SU-DHL-6 (cell line): ENCODE measurements around the gene FIBCD1.
"Not testable (repeated sequence)": the region's sequence is repeated elsewhere in the genome, so short reads cannot be mapped to it uniquely, and the experiment has no call there.

Experiments
- H2AFZ ChIP-seq: fragments of 200-600 bp; sonication (generic); 2 replicates; pipeline ENCODE4 v1.6.1; 2014; ENCODE audit warnings: low read depth, mild to moderate bottlenecking, moderate library complexity, mixed read lengths, antibody characterized with exemption, low read length; ENCODE audit not compliant: severe bottlenecking
- H3F3A ChIP-seq: fragments of 200-600 bp; shearing (Covaris generic); 2 replicates; pipeline ENCODE4 v1.6.0; 2016; ENCODE audit warnings: antibody characterized with exemption, mild to moderate bottlenecking; ENCODE audit not compliant: insufficient read depth
- H3K27ac ChIP-seq: fragments of 200-600 bp; sonication (generic); 2 replicates; pipeline ENCODE4 v1.5.1; 2016; ENCODE audit warnings: low read depth, mild to moderate bottlenecking, low read length, moderate library complexity, mixed read lengths
- H3K27me3 ChIP-seq: fragments of 200-600 bp; sonication (generic), shearing (Covaris generic); 2 replicates; pipeline ENCODE4 v1.6.0; 2014; ENCODE audit warnings: mild to moderate bottlenecking, low read length
- H3K36me3 ChIP-seq: fragments of 200-600 bp; sonication (generic); 2 replicates; pipeline ENCODE4 v1.6.1; 2014; ENCODE audit warnings: mild to moderate bottlenecking, low read length, mixed read lengths
- H3K4me2 ChIP-seq: fragments of 300-600, 200-600 bp; shearing (Covaris generic), sonication (generic); 2 replicates; pipeline ENCODE4 v1.6.0; 2014; ENCODE audit warnings: low read length, low read depth, mild to moderate bottlenecking; ENCODE audit not compliant: poor library complexity, severe bottlenecking
- H3K4me3 ChIP-seq: fragments of 200-600 bp; sonication (generic); 2 replicates; pipeline ENCODE4 v1.5.1; 2014; ENCODE audit warnings: antibody characterized with exemption, low read length, mild to moderate bottlenecking, mixed read lengths; ENCODE audit not compliant: insufficient read depth, poor library complexity, severe bottlenecking
- H3K79me2 ChIP-seq: fragments of 200-600 bp; sonication (generic); 2 replicates; pipeline ENCODE4 v1.6.1; 2014; ENCODE audit warnings: mild to moderate bottlenecking, low read length, moderate library complexity; ENCODE audit not compliant: insufficient read depth
- H3K9ac ChIP-seq: fragments of 200-600 bp; sonication (generic); 2 replicates; pipeline ENCODE4 v1.7.0; 2014; ENCODE audit warnings: mild to moderate bottlenecking, low read length
- H3K9me2 ChIP-seq: fragments of 200-600 bp; sonication (generic); replicated peaks from 2 replicates; pipeline ENCODE4 v1.6.1; 2014; ENCODE audit warnings: low read length; ENCODE audit not compliant: insufficient read depth
- H3K9me3 ChIP-seq: fragments of 200-600 bp; sonication (generic); 2 replicates; pipeline ENCODE4 v1.6.1; 2014; ENCODE audit warnings: low read length, mixed read lengths; ENCODE audit not compliant: insufficient read depth
- H4K20me1 ChIP-seq: fragments of 200-600 bp; sonication (generic); 2 replicates; pipeline ENCODE4 v1.6.1; 2014; ENCODE audit warnings: low read depth, mild to moderate bottlenecking, antibody characterized with exemption, low read length, moderate library complexity, mixed read lengths
- CTCF ChIP-seq: fragments of 200-600 bp; sonication (generic); IDR thresholded peaks from one replicate; pipeline ENCODE4 v1.5.1; 2017; ENCODE audit warnings: antibody characterized with exemption, mild to moderate bottlenecking, low read length, moderate library complexity; ENCODE audit not compliant: insufficient read depth, poor library complexity, severe bottlenecking
- EZH2phosphoT487 ChIP-seq: fragments of 200-600 bp; sonication (generic), shearing (Covaris generic); conservative IDR thresholded peaks from 2 replicates; pipeline ENCODE4 v1.6.1; 2018; ENCODE audit warnings: mild to moderate bottlenecking, antibody characterized with exemption, low read length, moderate library complexity, mixed read lengths

Gene FIBCD1

GRCh38 chr9:130911254-130912049, 27.6 kb downstream of the FIBCD1 start:
- TF ChIP-seq CTCF (no peak), EZH2phosphoT487 (no peak)
- no peaks in the 10 kb centered on the region for H3K36me3 ChIP-seq
- no peak overlapping the region for H3K4me2 ChIP-seq

GRCh38 chr9:130910670-130911069, 28.4 kb downstream of the FIBCD1 start:
- not testable (repeated sequence) for H3K36me3 ChIP-seq, H3K79me2 ChIP-seq, H3K27me3 ChIP-seq, H3K9ac ChIP-seq, H4K20me1 ChIP-seq, H3K27ac ChIP-seq, H3F3A ChIP-seq, H3K4me2 ChIP-seq, H3K9me2 ChIP-seq, H3K4me3 ChIP-seq, H3K9me3 ChIP-seq, H2AFZ ChIP-seq

More at GRCh38 chr9:130911254-130912049, 27.6 kb downstream of the FIBCD1 start:
- Histone ChIP-seq H3K9me3 (no peaks in the 10 kb centered on the region), H3K9me2 (no peaks in the 10 kb centered on the region), H4K20me1 (no peaks in the 10 kb centered on the region), H3K9ac (no peak overlapping the region), H2AFZ (no peak overlapping the region), H3F3A (no peaks in the 10 kb centered on the region), H3K27ac (no peak overlapping the region), H3K79me2 (no peaks in the 10 kb centered on the region), H3K4me3 (no peak overlapping the region), H3K27me3 (no peaks in the 10 kb centered on the region)

GRCh38 chr9:130910041-130910440, 29.0 kb downstream of the FIBCD1 start:
- not testable (repeated sequence) for H3K9me2 ChIP-seq, H3K4me2 ChIP-seq, H3F3A ChIP-seq, H3K79me2 ChIP-seq, H3K4me3 ChIP-seq, H4K20me1 ChIP-seq, H3K9ac ChIP-seq, H3K36me3 ChIP-seq, H2AFZ ChIP-seq, H3K27ac ChIP-seq, H3K9me3 ChIP-seq, H3K27me3 ChIP-seq

- H3K27me3 ChIP-seq, result no peaks in the 10 kb centered on the region
- H3K9me2 ChIP-seq, result no peaks in the 10 kb centered on the region
- no peaks in the 10 kb centered on the region for H3K79me2 ChIP-seq
- no peak overlapping the region for H3K9ac ChIP-seq
- no peak overlapping the region for H3K4me3 ChIP-seq
- no peak overlapping the region for H3K4me2 ChIP-seq
- no peaks in the 10 kb centered on the region for H4K20me1 ChIP-seq
- no peak for TF ChIP-seq EZH2phosphoT487
- no peak for TF ChIP-seq CTCF
- no peaks in the 10 kb centered on the region for H3K9me3 ChIP-seq
- H3F3A ChIP-seq, result no peaks in the 10 kb centered on the region
- H3K27ac ChIP-seq, result no peak overlapping the region
- no peaks in the 10 kb centered on the region for H3K36me3 ChIP-seq
- no peak overlapping the region for H2AFZ ChIP-seq
Measured at GRCh38 chr9:130908878-130909355, 30.1 kb downstream of the FIBCD1 start.
